ENCODE measurements around the gene GAP43.

GAP43 gene

GRCh38 chr3:115708540-115708939 is 85.2 kb downstream of the GAP43 start:
- no peak for TF ChIP-seq CTCF (IDR thresholded peaks at IDR 0.05)
- no peaks in the 10 kb centered on the region for H3K27me3 ChIP-seq
- no peak overlapping the region for H3K27ac ChIP-seq
- intact Hi-C loops (cut with DNase I; ENCODE audit: low total_unique reads), result no loop called here
- H3K36me3 ChIP-seq, result no peaks in the 10 kb centered on the region
- peaks cover 0 to 39% (median 5%) of the 10 kb centered on the region in 4 donors for H3K4me1 ChIP-seq
- H3K9me3 ChIP-seq, result no peaks in the 10 kb centered on the region
- DNase-seq, result no peak
- H3K4me3 ChIP-seq, result no peak overlapping the region

- Histone ChIP-seq H3K27me3 (no peaks in the 10 kb centered on the region), H3K9me3 (no peaks in the 10 kb centered on the region), H3K4me1 (peaks cover 0 to 35% (median 5%) of the 10 kb centered on the region in 4 donors), H3K27ac (no peak overlapping the region), H3K36me3 (no peaks in the 10 kb centered on the region), H3K4me3 (no peak overlapping the region)
- intact Hi-C loops (cut with DNase I; ENCODE audit: low total_unique reads), result no loop called here
- DNase-seq, result no peak
- TF ChIP-seq CTCF (IDR thresholded peaks at IDR 0.05), result no peak
Observed at GRCh38 chr3:115709093-115709492, 85.8 kb downstream of the GAP43 start.

GRCh38 chr3:115709931-115710330 is 86.6 kb downstream of the GAP43 start:
- intact Hi-C loops (cut with DNase I; ENCODE audit: low total_unique reads), result no loop called here
- Histone ChIP-seq H3K27ac (no peak overlapping the region), H3K9me3 (no peaks in the 10 kb centered on the region), H3K4me3 (no peak overlapping the region), H3K27me3 (no peaks in the 10 kb centered on the region), H3K36me3 (no peaks in the 10 kb centered on the region), H3K4me1 (peaks cover 0 to 26% (median 3%) of the 10 kb centered on the region in 4 donors)
- DNase-seq, result no peak
- no peak for TF ChIP-seq CTCF (IDR thresholded peaks at IDR 0.05)

- peaks cover 0 to 18% (median 0%) of the 10 kb centered on the region in 4 donors for H3K4me1 ChIP-seq
- no peaks in the 10 kb centered on the region for H3K36me3 ChIP-seq
- no peaks in the 10 kb centered on the region for H3K9me3 ChIP-seq
- intact Hi-C loops (cut with DNase I; ENCODE audit: low total_unique reads), result no loop called here
- TF ChIP-seq CTCF (IDR thresholded peaks at IDR 0.05), result no peak
- H3K27me3 ChIP-seq, result no peaks in the 10 kb centered on the region
- DNase-seq, result no peak
- H3K4me3 ChIP-seq, result no peak overlapping the region
- no peak overlapping the region for H3K27ac ChIP-seq
Observed at GRCh38 chr3:115710799-115711198, 87.5 kb downstream of the GAP43 start.

GRCh38 chr3:115712871-115713270 is 89.6 kb downstream of the GAP43 start:
- DNase-seq, result no peak
- Histone ChIP-seq H3K4me1 (peaks cover 0 to 10% (median 0%) of the 10 kb centered on the region in 4 donors), H3K4me3 (no peak overlapping the region), H3K27ac (no peak overlapping the region), H3K27me3 (no peaks in the 10 kb centered on the region), H3K36me3 (no peaks in the 10 kb centered on the region), H3K9me3 (no peaks in the 10 kb centered on the region)
- intact Hi-C loops (cut with DNase I; ENCODE audit: low total_unique reads), result no loop called here
- no peak for TF ChIP-seq CTCF (IDR thresholded peaks at IDR 0.05)

GRCh38 chr3:115713284-115713683 is 90.0 kb downstream of the GAP43 start:
- intact Hi-C loops (cut with DNase I; ENCODE audit: low total_unique reads), result no loop called here
- DNase-seq, result no peak
- H3K27ac ChIP-seq, result no peak overlapping the region
- H3K27me3 ChIP-seq, result no peaks in the 10 kb centered on the region
- TF ChIP-seq CTCF (IDR thresholded peaks at IDR 0.05), result no peak
- no peaks in the 10 kb centered on the region for H3K9me3 ChIP-seq
- H3K36me3 ChIP-seq, result no peaks in the 10 kb centered on the region
- H3K4me1 ChIP-seq, result peaks cover 0 to 10% (median 0%) of the 10 kb centered on the region in 4 donors
- no peak overlapping the region for H3K4me3 ChIP-seq

All from tibial artery (tissue), 4 donors.